ENCODE data around the gene SLC34A3. TPM values are rescaled to one million over a fixed set of nuclear protein-coding genes. Genes with fewer than 3 reads are reported as not detected.
"Not testable (repeated sequence)": the region's sequence is repeated elsewhere in the genome, so short reads cannot be mapped to it uniquely, and the experiment has no call there.

SLC34A3 gene
- total RNA-seq, 1 donor from 2014 or later = not detected

- Histone ChIP-seq H3K9ac (no peak overlapping the region), H4K20me1 (ENCODE audit: low read depth) (peaks cover 27% of the 10 kb centered on the region), H3K4me3 (peak overlapping the region; percentile 5), H3K79me2 (ENCODE audit: low read depth) (peaks cover 15% of the 10 kb centered on the region), H3K4me2 (peak overlapping the region; percentile 67), H3K9me3 (ENCODE audit: low read depth) (no peaks in the 10 kb centered on the region), H3K27me3 (no peaks in the 10 kb centered on the region), H3K27ac (no peak overlapping the region), H3K36me3 (no peaks in the 10 kb centered on the region), H3F3A (ENCODE audit: low read depth) (peaks cover 18% of the 10 kb centered on the region), H3K4me1 (peaks cover 8% of the 10 kb centered on the region), H2AFZ (replicated peaks) (no peak overlapping the region)
- Mint-ChIP-seq H3K27ac (no peak overlapping the region), H3K36me3 (peaks cover 3% of the 10 kb centered on the region), H3K4me3 (no peak overlapping the region), H3K27me3 (ENCODE audit: insufficient read depth, low read depth) (peaks cover 2% of the 10 kb centered on the region), H3K4me1 (peaks cover 13% of the 10 kb centered on the region), H3K9me3 (no peaks in the 10 kb centered on the region)
- peak; percentile 93 for DNase-seq (ENCODE audit: low spot score)
- TF ChIP-seq, protein P1, sequence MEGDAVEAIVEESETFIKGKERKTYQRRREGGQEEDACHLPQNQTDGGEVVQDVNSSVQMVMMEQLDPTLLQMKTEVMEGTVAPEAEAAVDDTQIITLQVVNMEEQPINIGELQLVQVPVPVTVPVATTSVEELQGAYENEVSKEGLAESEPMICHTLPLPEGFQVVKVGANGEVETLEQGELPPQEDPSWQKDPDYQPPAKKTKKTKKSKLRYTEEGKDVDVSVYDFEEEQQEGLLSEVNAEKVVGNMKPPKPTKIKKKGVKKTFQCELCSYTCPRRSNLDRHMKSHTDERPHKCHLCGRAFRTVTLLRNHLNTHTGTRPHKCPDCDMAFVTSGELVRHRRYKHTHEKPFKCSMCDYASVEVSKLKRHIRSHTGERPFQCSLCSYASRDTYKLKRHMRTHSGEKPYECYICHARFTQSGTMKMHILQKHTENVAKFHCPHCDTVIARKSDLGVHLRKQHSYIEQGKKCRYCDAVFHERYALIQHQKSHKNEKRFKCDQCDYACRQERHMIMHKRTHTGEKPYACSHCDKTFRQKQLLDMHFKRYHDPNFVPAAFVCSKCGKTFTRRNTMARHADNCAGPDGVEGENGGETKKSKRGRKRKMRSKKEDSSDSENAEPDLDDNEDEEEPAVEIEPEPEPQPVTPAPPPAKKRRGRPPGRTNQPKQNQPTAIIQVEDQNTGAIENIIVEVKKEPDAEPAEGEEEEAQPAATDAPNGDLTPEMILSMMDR (IDR thresholded peaks at IDR 0.05) = peak; percentile 100
- no peak for TF ChIP-seq EZH2phosphoT487 (IDR thresholded peaks at IDR 0.05)
Measured at GRCh38 chr9:137236238-137236935, 5.7 kb downstream of the SLC34A3 start.

DNA sequence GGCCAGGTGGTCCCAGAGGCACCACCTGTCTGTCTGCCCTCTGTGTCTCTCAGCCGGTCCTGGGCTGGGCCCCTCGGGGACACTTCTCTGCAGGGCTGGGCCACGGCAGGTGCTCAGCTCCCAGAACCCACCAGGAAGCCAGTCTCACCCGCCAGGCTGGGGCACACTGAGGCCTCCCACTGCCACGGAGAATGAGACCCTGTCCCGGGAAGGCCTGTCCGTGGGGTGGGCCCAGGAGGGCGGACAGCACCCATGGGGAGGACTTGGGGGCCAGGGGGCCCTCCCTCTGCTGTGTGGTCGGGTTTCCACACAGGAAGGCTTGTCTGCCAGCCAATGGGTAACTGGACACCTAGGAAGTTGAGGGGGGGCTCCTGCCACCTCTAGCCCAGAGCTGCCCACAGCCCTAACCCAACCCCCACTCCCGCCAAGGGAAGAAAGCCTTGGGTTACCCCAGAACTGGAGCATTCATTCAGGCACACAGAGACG lies 6.3 kb downstream of the SLC34A3 start:
- Mint-ChIP-seq H3K27me3 (ENCODE audit: insufficient read depth, low read depth) (peaks cover 2% of the 10 kb centered on the region), H3K4me3 (no peak overlapping the region), H3K36me3 (peaks cover 3% of the 10 kb centered on the region), H3K27ac (no peak overlapping the region), H3K4me1 (peaks cover 13% of the 10 kb centered on the region), H3K9me3 (no peaks in the 10 kb centered on the region)
- Histone ChIP-seq H3K79me2 (ENCODE audit: low read depth) (peaks cover 21% of the 10 kb centered on the region), H2AFZ (replicated peaks) (no peak overlapping the region), H3K9me3 (ENCODE audit: low read depth) (no peaks in the 10 kb centered on the region), H3K27me3 (no peaks in the 10 kb centered on the region), H3F3A (ENCODE audit: low read depth) (peaks cover 22% of the 10 kb centered on the region), H3K4me2 (peak overlapping the region; percentile 67), H3K27ac (no peak overlapping the region), H3K36me3 (no peaks in the 10 kb centered on the region), H3K4me3 (peak overlapping the region; percentile 5), H3K4me1 (peaks cover 8% of the 10 kb centered on the region), H4K20me1 (ENCODE audit: low read depth) (peaks cover 32% of the 10 kb centered on the region), H3K9ac (no peak overlapping the region)
- peak; percentile 39 for DNase-seq (ENCODE audit: low spot score)
- TF ChIP-seq, protein P1 (IDR thresholded peaks at IDR 0.05) = no peak
- TF ChIP-seq EZH2phosphoT487 (IDR thresholded peaks at IDR 0.05) = no peak
- TF ChIP-seq EZH2 (IDR thresholded peaks at IDR 0.05) = no peak

- no peak for DNase-seq (ENCODE audit: low spot score)
- Histone ChIP-seq H3K4me1 (peaks cover 14% of the 10 kb centered on the region), H3K4me2 (no peak overlapping the region), H3K9ac (no peak overlapping the region), H3K36me3 (no peaks in the 10 kb centered on the region), H3K4me3 (no peak overlapping the region), H2AFZ (replicated peaks) (no peak overlapping the region), H3K27me3 (no peaks in the 10 kb centered on the region), H3K9me3 (ENCODE audit: low read depth) (no peaks in the 10 kb centered on the region), H3K27ac (no peak overlapping the region), H3F3A (ENCODE audit: low read depth) (peaks cover 33% of the 10 kb centered on the region), H4K20me1 (ENCODE audit: low read depth) (peaks cover 43% of the 10 kb centered on the region), H3K79me2 (ENCODE audit: low read depth) (peaks cover 31% of the 10 kb centered on the region)
- Mint-ChIP-seq H3K36me3 (peaks cover 12% of the 10 kb centered on the region), H3K9me3 (no peaks in the 10 kb centered on the region), H3K27me3 (ENCODE audit: insufficient read depth, low read depth) (peaks cover 2% of the 10 kb centered on the region), H3K4me3 (peak overlapping the region; percentile 87), H3K4me1 (peaks cover 23% of the 10 kb centered on the region), H3K27ac (no peak overlapping the region)
- no peak for TF ChIP-seq EZH2phosphoT487 (IDR thresholded peaks at IDR 0.05)
- TF ChIP-seq, protein P1 (IDR thresholded peaks at IDR 0.05) = no peak
- TF ChIP-seq EZH2 (IDR thresholded peaks at IDR 0.05) = no peak
Measured at GRCh38 chr9:137237759-137238726, 7.3 kb downstream of the SLC34A3 start.

- peak overlapping the region; percentile 78 for H3K4me3 ChIP-seq
- not testable (repeated sequence) for H3K27me3 Mint-ChIP-seq (ENCODE audit: insufficient read depth, low read depth); H3K9me3 Mint-ChIP-seq; H3K27ac Mint-ChIP-seq; H3K9ac ChIP-seq; H3K9me3 ChIP-seq (ENCODE audit: low read depth); DNase-seq (ENCODE audit: low spot score); H3K27me3 ChIP-seq; H3K36me3 ChIP-seq
- H3K27ac ChIP-seq = peak overlapping the region; percentile 86
- peaks cover 58% of the 10 kb centered on the region for H4K20me1 ChIP-seq (ENCODE audit: low read depth)
- H3K36me3 Mint-ChIP-seq = peaks cover 14% of the 10 kb centered on the region
- peaks cover 35% of the 10 kb centered on the region for H3K4me1 Mint-ChIP-seq
- peaks cover 49% of the 10 kb centered on the region for H3F3A ChIP-seq (ENCODE audit: low read depth)
- peak overlapping the region; percentile 98 for H3K4me2 ChIP-seq
- peak overlapping the region; percentile 51 for H2AFZ ChIP-seq (replicated peaks)
- peaks cover 36% of the 10 kb centered on the region for H3K79me2 ChIP-seq (ENCODE audit: low read depth)
- peaks cover 14% of the 10 kb centered on the region for H3K4me1 ChIP-seq
- H3K4me3 Mint-ChIP-seq = peak overlapping the region; percentile 87
Measured at GRCh38 chr9:137239541-137240200, 9.0 kb downstream of the SLC34A3 start.

All from neural progenitor cell (in vitro differentiated cells).